CD4-positive, alpha-beta T cell treated with Interleukin-4 for 1 hour (primary cell): ENCODE measurements around the gene SUSD6.

ENCODE experiments used
- DNase-seq, 2 donors: peaks; one replicate each; pipeline ENCODE4 v3.0.0-alpha.2; 2020 to 2022

Gene SUSD6

GRCh38 chr14:69674546-69675244 is 63.3 kb downstream of the SUSD6 start:
- no peak for DNase-seq

GRCh38 chr14:69675245-69675583 is 63.8 kb downstream of the SUSD6 start:
- no peak for DNase-seq

GRCh38 chr14:69675877-69676416 is 64.6 kb downstream of the SUSD6 start:
- no peak for DNase-seq

GRCh38 chr14:69676723-69677122 is 65.3 kb downstream of the SUSD6 start:
- no peak for DNase-seq

- DNase-seq: no peak
These were observed 68.9 kb downstream of the SUSD6 start for GRCh38 chr14:69680297-69680696.

- no peak for DNase-seq
These were observed 70.7 kb downstream of the SUSD6 start for GRCh38 chr14:69682136-69682535.

GRCh38 chr14:69682621-69683263 is 71.3 kb downstream of the SUSD6 start:
- DNase-seq: peak in 1 of 2 donors; percentile 43

- no peak for DNase-seq
These were observed 72.6 kb downstream of the SUSD6 start for GRCh38 chr14:69683971-69684370.

- no peak for DNase-seq
These were observed 73.2 kb downstream of the SUSD6 start for GRCh38 chr14:69684461-69685217.

GRCh38 chr14:69685218-69685616 is 73.8 kb downstream of the SUSD6 start:
- peak in 1 of 2 donors; percentile 46 for DNase-seq

- DNase-seq: no peak
These were observed 74.3 kb downstream of the SUSD6 start for GRCh38 chr14:69685716-69686115.

- DNase-seq: no peak
These were observed 76.4 kb downstream of the SUSD6 start for GRCh38 chr14:69687606-69688298.

- no peak for DNase-seq
These were observed 76.9 kb downstream of the SUSD6 start for GRCh38 chr14:69688299-69688649.

- DNase-seq: no peak
These were observed 78.6 kb downstream of the SUSD6 start for GRCh38 chr14:69690042-69690441.

GRCh38 chr14:69692594-69692993 is 81.2 kb downstream of the SUSD6 start:
- DNase-seq: no peak

GRCh38 chr14:69693145-69693544 is 81.7 kb downstream of the SUSD6 start:
- DNase-seq: peak in 1 of 2 donors; percentile 43

GRCh38 chr14:69693801-69694729 is 82.7 kb downstream of the SUSD6 start:
- DNase-seq: no peak

- DNase-seq: no peak
These were observed 83.4 kb downstream of the SUSD6 start for GRCh38 chr14:69694730-69695281.

- no peak for DNase-seq
These were observed 84.2 kb downstream of the SUSD6 start for GRCh38 chr14:69695322-69696203.

GRCh38 chr14:69696204-69696527 is 84.8 kb downstream of the SUSD6 start:
- DNase-seq: no peak
